Panc1 (cell line): ENCODE measurements around the gene RIPPLY2. TPM values are rescaled to one million over a fixed set of nuclear protein-coding genes. Genes with fewer than 3 reads are reported as not detected.

Experiments used
- ATAC-seq: fragments of 200-7000 bp; cut with Tn5 transposase; 2 replicates; pipeline ENCODE4 v1.9.1; 2020; ENCODE audit warnings: mild to moderate bottlenecking, moderate library complexity
- BruUV-seq: library from RNA; stranded (reverse); fragments of 400-500 nt; replicated peaks from 2 replicates; lab custom pipeline; 2021; lab: Mats Ljungman, UMichigan
- CTCF ChIA-PET: fragments of 300-600 bp; sonication (Branson Sonifier 250); formaldehyde crosslinking; loops from one replicate; lab custom pipeline; 2022; ENCODE audit warnings: antibody characterized with exemption; lab: Charles Lee
- POLR2A ChIA-PET: fragments of 300-600 bp; sonication (Branson Sonifier 250); formaldehyde crosslinking; loops from one replicate; lab custom pipeline; 2022; ENCODE audit warnings: antibody characterized with exemption; lab: Charles Lee
- DNase-seq: peaks from one replicate; pipeline ENCODE4 v3.0.0-alpha.2; 2010; ENCODE audit warnings: low read depth, low spot score
- H3K27ac ChIP-seq: 2 replicates; pipeline ENCODE4 v1.5.1; 2011; ENCODE audit warnings: mild to moderate bottlenecking, low read length, inconsistent platforms
- H3K27me3 ChIP-seq: fragments of 200-500 bp; sonication (Bioruptor generic); 2 replicates; pipeline ENCODE4 v1.6.0; 2014; ENCODE audit warnings: low read length, inconsistent platforms; ENCODE audit not compliant: control insufficient read depth, insufficient read depth
- H3K36me3 ChIP-seq: fragments of 200-500 bp; sonication (Bioruptor generic); 2 replicates; pipeline ENCODE4 v1.5.1; 2014; ENCODE audit warnings: inconsistent platforms, mild to moderate bottlenecking, low read length, moderate library complexity; ENCODE audit not compliant: control insufficient read depth, insufficient read depth
- H3K4me1 ChIP-seq: 2 replicates; pipeline ENCODE4 v1.5.1; 2011; ENCODE audit warnings: inconsistent platforms, mild to moderate bottlenecking, low read length, moderate library complexity; ENCODE audit not compliant: control insufficient read depth, insufficient read depth
- H3K4me3 ChIP-seq, 2 experiments: 2 replicates each; pipeline ENCODE4 v1.5.1; 2011 to 2012; ENCODE audit warnings: low read depth in 2 of 2, low read length in 2 of 2, mild to moderate bottlenecking in 2 of 2, inconsistent platforms in 1 of 2, moderate library complexity in 1 of 2
- H3K9me3 ChIP-seq: fragments of 200-500 bp; sonication (Bioruptor generic); 2 replicates; pipeline ENCODE4 v1.5.1; 2014; ENCODE audit warnings: low read depth, mild to moderate bottlenecking, inconsistent platforms, low read length, moderate library complexity; ENCODE audit not compliant: control insufficient read depth, insufficient read depth
- CTCF ChIP-seq: fragments of 450-650 bp; IDR thresholded peaks from 2 replicates; pipeline ENCODE4 v1.5.1; 2017; ENCODE audit warnings: mild to moderate bottlenecking
- POLR2AphosphoS5 ChIP-seq: IDR thresholded peaks from 2 replicates; pipeline ENCODE4 v1.6.1; 2012; ENCODE audit warnings: mild to moderate bottlenecking, low read depth, low read length, moderate library complexity
- REST ChIP-seq, 2 experiments: IDR thresholded peaks; 2 replicates each; pipeline ENCODE4 v1.6.1; 2011 to 2012; ENCODE audit warnings: low read depth in 2 of 2, control low read depth in 1 of 2, low read length in 1 of 2, mild to moderate bottlenecking in 1 of 2, moderate library complexity in 1 of 2; ENCODE audit not compliant: insufficient read depth in 1 of 2
- SIN3A ChIP-seq: IDR thresholded peaks from 2 replicates; pipeline ENCODE4 v1.6.1; 2012; ENCODE audit warnings: low read depth, mild to moderate bottlenecking, low read length, moderate library complexity, borderline replicate concordance; ENCODE audit not compliant: insufficient read depth
- TCF7L2 ChIP-seq: IDR thresholded peaks from 2 replicates; pipeline ENCODE4 v1.6.1; 2011; ENCODE audit warnings: mild to moderate bottlenecking, low read depth, low read length, inconsistent platforms
- in situ Hi-C: cut with HindIII; loops from 2 replicates; pipeline ENCODE4 v1.10.0; 2016; ENCODE audit warnings: low sequenced_read_pairs, low pct_unique_long_range_greater_than_20kb
- intact Hi-C: fragments of 100-400 bp; cut with micrococcal nuclease; formaldehyde crosslinking; loops from one replicate; pipeline ENCODE4 v1.10.0; 2022; ENCODE audit not compliant: unreplicated experiment
- total RNA-seq: library from RNA; stranded (reverse); gene quantifications from one replicate; pipeline ENCODE4 v1.2.1, GENCODE V29; 2021; ENCODE audit not compliant: unreplicated experiment

The RIPPLY2 gene
- total RNA-seq, 1 experiment from 2014 or later: 6.5 TPM

GRCh38 chr6:83867043-83867442, 13.9 kb downstream of the RIPPLY2 start:
- in situ Hi-C loops (no loop called here), intact Hi-C loops (no loop called here)
- peaks cover 6% of the 10 kb centered on the region for H3K36me3 ChIP-seq
- POLR2A ChIA-PET: no interaction called here
- no peak for DNase-seq
- peaks cover 6% of the 10 kb centered on the region; the same call in 1 of the 2 replicates for H3K4me1 ChIP-seq
- H3K9me3 ChIP-seq: no peaks in the 10 kb centered on the region
- H3K27ac ChIP-seq: peak overlapping the region; percentile 76
- CTCF ChIA-PET: no interaction called here
- no peaks in the 10 kb centered on the region for H3K27me3 ChIP-seq
- no peak for ATAC-seq
- TF ChIP-seq TCF7L2 (no peak), REST (IDR thresholded peaks at IDR 0.05; ENCODE audit: insufficient read depth in 1 of 2, low read depth in 2 of 2, low read length in 1 of 2) (no peak), POLR2AphosphoS5 (no peak)
- BruUV-seq: no TSS peak
- H3K4me3 ChIP-seq: no peak overlapping the region

GRCh38 chr6:83867527-83868161, 14.5 kb downstream of the RIPPLY2 start:
- Histone ChIP-seq H3K4me3 (no peak overlapping the region), H3K9me3 (no peaks in the 10 kb centered on the region), H3K36me3 (peaks cover 6% of the 10 kb centered on the region), H3K27me3 (no peaks in the 10 kb centered on the region), H3K27ac (peak overlapping the region; percentile 76), H3K4me1 (peaks cover 6% of the 10 kb centered on the region; the same call in 1 of the 2 replicates)
- TSS peak; percentile 5 for BruUV-seq
- ChIA-PET POLR2A (no interaction called here), CTCF (no interaction called here)
- peak; percentile 95 for DNase-seq
- peak; percentile 97 for ATAC-seq
- TF ChIP-seq POLR2AphosphoS5 (no peak), CTCF (no peak), SIN3A (no peak), TCF7L2 (no peak), REST (IDR thresholded peaks at IDR 0.05; ENCODE audit: insufficient read depth in 1 of 2, low read depth in 2 of 2, low read length in 1 of 2) (no peak)
- intact Hi-C loops (no loop called here), in situ Hi-C loops (no loop called here)
